Left lung (tissue), 10 donors: ENCODE results near the gene SMIM8. TPM values are rescaled to one million over a fixed set of nuclear protein-coding genes. Genes with fewer than 3 reads are reported as not detected.
"Not testable (repeated sequence)": the region's sequence is repeated elsewhere in the genome, so short reads cannot be mapped to it uniquely, and the experiment has no call there.

Experiments used
- ATAC-seq: fragments of 200-7000 bp; cut with Tn5 transposase; one replicate; pipeline ENCODE4 v1.9.1; 2020; ENCODE audit warnings: moderate library complexity
- DNase-seq, 4 donors: peaks; one replicate each; pipeline ENCODE4 v3.0.0-alpha.2; 2013 to 2020
- H3K27ac ChIP-seq, 2 donors: fragments of 200-600 bp; sonication (generic) in 1 of 2; one replicate each; pipeline versions ENCODE4 v1.5.0 to v1.8.0; 2020 to 2021
- H3K27me3 ChIP-seq, 2 donors: fragments of 200-600 bp; sonication (generic) in 1 of 2; one replicate each; pipeline versions ENCODE4 v1.5.0 to v1.8.0; 2020 to 2021
- H3K36me3 ChIP-seq, 2 donors: fragments of 200-600 bp; sonication (generic) in 1 of 2; one replicate each; pipeline versions ENCODE4 v1.5.0 to v1.8.0; 2020 to 2021
- H3K4me1 ChIP-seq, 2 donors: fragments of 200-600 bp; one replicate each; pipeline ENCODE4 v1.8.0; 2021
- H3K4me3 ChIP-seq, 2 donors: fragments of 200-600 bp; sonication (generic) in 1 of 2; one replicate each; pipeline versions ENCODE4 v1.5.0 to v1.8.0; 2020 to 2021; ENCODE audit warnings: mild to moderate bottlenecking in 1 of 2
- H3K9me3 ChIP-seq, 2 donors: fragments of 200-600 bp; sonication (generic) in 1 of 2; one replicate each; pipeline versions ENCODE4 v1.5.0 to v1.8.0; 2020 to 2021
- CTCF ChIP-seq, 2 donors: fragments of 200-600 bp; sonication (generic) in 1 of 2; IDR thresholded peaks; one replicate each; pipeline versions ENCODE4 v1.5.0 to v1.8.0; 2021; ENCODE audit warnings: antibody characterized with exemption in 2 of 2
- intact Hi-C, 2 donors: fragments of 100-400 bp; cut with DNase I; formaldehyde crosslinking; loops; one replicate each; pipeline versions ENCODE4 v1.11.2 to v1.14.2; 2022
- polyA plus RNA-seq, 6 donors: library from polyadenylated mRNA; unstranded; fragments of 120-200 nt; gene quantifications; one replicate each; pipeline ENCODE4 v1.2.1, GENCODE V29; 2013; ENCODE audit not compliant: insufficient read length in 6 of 6
- total RNA-seq, 2 donors: library from RNA; stranded (reverse); fragmentation: NEBNext Ultra II Directional; extraction: Animal tissue kit (Norgen Biotek cat#: 25700); gene quantifications; one replicate each; pipeline ENCODE4 v1.2.1, GENCODE V29; 2021
- donor health status: DM: no; HTN: yes; CAD: no.
- donor health status: DM: no; HTN: no; CAD: no.

SMIM8 gene
- total and polyA plus RNA-seq, 8 donors: 9.7 to 29.0 (median 24.7) TPM

- no peaks in the 10 kb centered on the region for H3K27me3 ChIP-seq
- H3K4me1 ChIP-seq: peaks cover 0 to 3% of the 10 kb centered on the region in 2 donors
- H3K9me3 ChIP-seq: no peaks in the 10 kb centered on the region
- H3K27ac ChIP-seq: no peak overlapping the region
- no peaks in the 10 kb centered on the region for H3K36me3 ChIP-seq
- intact Hi-C loops: no loop called here
- H3K4me3 ChIP-seq: no peak overlapping the region
- no peak for TF ChIP-seq CTCF (IDR thresholded peaks at IDR 0.05)
- no peak for DNase-seq
- ATAC-seq: no peak
Measured at GRCh38 chr6:87287251-87287650, 35.1 kb upstream of the SMIM8 start.

- intact Hi-C loops: no loop called here
- H3K9me3 ChIP-seq: no peaks in the 10 kb centered on the region
- TF ChIP-seq CTCF (IDR thresholded peaks at IDR 0.05): no peak
- no peak overlapping the region for H3K4me3 ChIP-seq
- H3K27me3 ChIP-seq: no peaks in the 10 kb centered on the region
- H3K27ac ChIP-seq: peak overlapping the region in 1 of 2 donors; percentile 21
- H3K36me3 ChIP-seq: no peaks in the 10 kb centered on the region
- peaks cover 0 to 3% of the 10 kb centered on the region in 2 donors for H3K4me1 ChIP-seq
- DNase-seq (no peak), ATAC-seq (no peak)
Measured at GRCh38 chr6:87289571-87289970, 32.8 kb upstream of the SMIM8 start.

GRCh38 chr6:87291883-87292282 is 30.5 kb upstream of the SMIM8 start:
- TF ChIP-seq CTCF (IDR thresholded peaks at IDR 0.05): no peak
- intact Hi-C loops: no loop called here
- Histone ChIP-seq H3K27me3 (peaks cover 0 to 3% of the 10 kb centered on the region in 2 donors), H3K36me3 (no peaks in the 10 kb centered on the region), H3K9me3 (no peaks in the 10 kb centered on the region), H3K4me3 (no peak overlapping the region), H3K27ac (no peak overlapping the region), H3K4me1 (peaks cover 0 to 3% of the 10 kb centered on the region in 2 donors)
- ATAC-seq (no peak), DNase-seq (peak in 2 of 4 donors; percentile 7 to 37)

- intact Hi-C loops: no loop called here
- DNase-seq: no peak
- H3K4me3 ChIP-seq: no peak overlapping the region
- H3K27me3 ChIP-seq: peaks cover 0 to 3% of the 10 kb centered on the region in 2 donors
- H3K4me1 ChIP-seq: no peaks in the 10 kb centered on the region
- TF ChIP-seq CTCF (IDR thresholded peaks at IDR 0.05): no peak
- H3K27ac ChIP-seq: no peak overlapping the region
- no peaks in the 10 kb centered on the region for H3K9me3 ChIP-seq
- no peak for ATAC-seq
- no peaks in the 10 kb centered on the region for H3K36me3 ChIP-seq
Measured at GRCh38 chr6:87293526-87293925, 28.9 kb upstream of the SMIM8 start.

GRCh38 chr6:87297119-87297518 is 25.3 kb upstream of the SMIM8 start:
- no peak for DNase-seq
- H3K27ac ChIP-seq: no peak overlapping the region
- H3K4me1 ChIP-seq: no peaks in the 10 kb centered on the region
- intact Hi-C loops: no loop called here
- H3K9me3 ChIP-seq: no peaks in the 10 kb centered on the region
- no peak overlapping the region for H3K4me3 ChIP-seq
- no peaks in the 10 kb centered on the region for H3K36me3 ChIP-seq
- ATAC-seq: no peak
- H3K27me3 ChIP-seq: peaks cover 0 to 16% of the 10 kb centered on the region in 2 donors
- no peak for TF ChIP-seq CTCF (IDR thresholded peaks at IDR 0.05)

- ATAC-seq, H3K27ac ChIP-seq, H3K9me3 ChIP-seq, H3K4me3 ChIP-seq, intact Hi-C loops, DNase-seq, H3K36me3 ChIP-seq, H3K4me1 ChIP-seq: not testable (repeated sequence)
- peaks cover 0 to 13% of the 10 kb centered on the region in 2 donors for H3K27me3 ChIP-seq
Measured at GRCh38 chr6:87301277-87301676, 21.1 kb upstream of the SMIM8 start.
